ENCODE results near the gene MRPL52.

Gene MRPL52

DNA sequence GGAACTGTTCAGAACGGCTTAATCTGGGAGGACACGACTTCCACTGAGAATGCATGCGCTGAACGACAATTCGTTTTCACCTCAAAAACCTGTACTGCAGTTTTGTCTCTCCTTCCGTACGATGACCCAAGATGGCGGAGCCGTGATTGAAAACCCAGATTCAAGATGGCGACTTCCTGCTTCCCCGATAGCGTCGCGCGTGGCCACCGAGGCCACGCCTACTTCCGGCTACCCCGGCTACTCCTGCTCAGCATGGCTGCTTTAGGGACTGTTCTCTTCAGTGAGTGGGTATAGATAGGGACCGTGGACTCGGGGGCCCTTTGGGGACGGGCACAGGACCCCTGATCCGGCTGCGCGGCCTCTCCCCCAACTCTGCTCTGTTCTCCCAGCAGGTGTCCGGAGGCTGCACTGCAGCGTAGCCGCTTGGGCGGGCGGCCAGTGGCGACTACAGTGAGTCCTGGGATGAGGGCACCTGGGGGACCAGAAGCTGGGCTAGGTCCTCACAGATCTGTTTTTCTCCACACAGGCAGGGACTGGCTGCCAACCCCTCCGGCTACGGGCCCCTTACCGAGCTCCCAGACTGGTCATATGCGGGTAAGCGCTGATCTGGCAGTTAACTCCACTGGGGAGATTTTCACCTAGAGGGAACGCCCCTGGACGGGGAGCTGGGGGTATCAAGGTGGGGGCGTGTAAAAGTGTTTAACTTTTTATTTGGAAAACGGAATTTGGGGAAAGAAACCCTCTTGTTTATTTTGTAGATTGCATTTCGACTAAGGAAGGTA, at the start of gene MRPL52:
Gene MRPL52, plus strand, starts transcription at position 227 of the 782 bp plus-strand sequence. Its CDS starts 26 bp downstream, at position 253.
- TF ChIP-seq, protein P1, sequence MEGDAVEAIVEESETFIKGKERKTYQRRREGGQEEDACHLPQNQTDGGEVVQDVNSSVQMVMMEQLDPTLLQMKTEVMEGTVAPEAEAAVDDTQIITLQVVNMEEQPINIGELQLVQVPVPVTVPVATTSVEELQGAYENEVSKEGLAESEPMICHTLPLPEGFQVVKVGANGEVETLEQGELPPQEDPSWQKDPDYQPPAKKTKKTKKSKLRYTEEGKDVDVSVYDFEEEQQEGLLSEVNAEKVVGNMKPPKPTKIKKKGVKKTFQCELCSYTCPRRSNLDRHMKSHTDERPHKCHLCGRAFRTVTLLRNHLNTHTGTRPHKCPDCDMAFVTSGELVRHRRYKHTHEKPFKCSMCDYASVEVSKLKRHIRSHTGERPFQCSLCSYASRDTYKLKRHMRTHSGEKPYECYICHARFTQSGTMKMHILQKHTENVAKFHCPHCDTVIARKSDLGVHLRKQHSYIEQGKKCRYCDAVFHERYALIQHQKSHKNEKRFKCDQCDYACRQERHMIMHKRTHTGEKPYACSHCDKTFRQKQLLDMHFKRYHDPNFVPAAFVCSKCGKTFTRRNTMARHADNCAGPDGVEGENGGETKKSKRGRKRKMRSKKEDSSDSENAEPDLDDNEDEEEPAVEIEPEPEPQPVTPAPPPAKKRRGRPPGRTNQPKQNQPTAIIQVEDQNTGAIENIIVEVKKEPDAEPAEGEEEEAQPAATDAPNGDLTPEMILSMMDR (IDR thresholded peaks at IDR 0.05) = no peak
- DNase-seq (ENCODE audit: low spot score) = peak; percentile 91
- Histone ChIP-seq H3K27ac (peak within 1 kb of the TSS; percentile 46 to 73), H3K4me3 (peak within 1 kb of the TSS; percentile 78)

- no peak for DNase-seq (ENCODE audit: low spot score)
- Histone ChIP-seq H3K27ac (peak overlapping the region in 1 of 2 donors; percentile 54), H3K4me3 (no peak overlapping the region)
- TF ChIP-seq, protein P1 (IDR thresholded peaks at IDR 0.05) = no peak
Measured at GRCh38 chr14:22780105-22780679, 49.5 kb upstream of the MRPL52 start.

DNA sequence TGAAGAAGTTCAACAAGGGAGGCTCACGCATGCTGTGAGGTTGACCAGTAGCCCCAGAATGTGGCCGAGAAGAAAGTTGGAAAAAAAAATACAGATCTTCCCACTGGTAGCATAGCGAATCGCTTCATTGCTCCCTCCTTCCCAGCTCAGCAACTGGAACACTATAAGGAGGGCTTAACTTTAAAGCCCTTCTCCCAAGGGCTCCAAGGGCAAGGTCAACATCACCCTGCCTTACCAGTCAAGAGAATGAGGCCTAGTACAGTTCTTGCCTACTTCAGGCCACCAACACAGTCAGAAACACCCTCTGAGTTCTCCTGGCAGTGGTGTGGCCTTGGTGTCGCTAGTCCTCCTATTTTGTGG, 48.8 kb upstream of the MRPL52 start:
- Histone ChIP-seq H3K27ac (peak overlapping the region in 1 of 2 donors; percentile 41), H3K4me3 (no peak overlapping the region)
- DNase-seq (ENCODE audit: low spot score) = no peak
- TF ChIP-seq, protein P1 (IDR thresholded peaks at IDR 0.05) = no peak

GRCh38 chr14:22781301-22781991, 48.2 kb upstream of the MRPL52 start:
- DNase-seq (ENCODE audit: low spot score) = no peak

GRCh38 chr14:22786685-22787084, 43.0 kb upstream of the MRPL52 start:
- DNase-seq (ENCODE audit: low spot score) = no peak
- TF ChIP-seq, protein P1 (IDR thresholded peaks at IDR 0.05) = no peak
- H3K4me3 ChIP-seq = no peak overlapping the region

More at GRCh38 chr14:22781301-22781991, 48.2 kb upstream of the MRPL52 start:
- TF ChIP-seq, protein P1 (IDR thresholded peaks at IDR 0.05) = no peak
- H3K4me3 ChIP-seq = no peak overlapping the region
- peak overlapping the region in 1 of 2 donors; percentile 41 for H3K27ac ChIP-seq

GRCh38 chr14:22791301-22791700, 38.4 kb upstream of the MRPL52 start:
- Histone ChIP-seq H3K27ac (peak overlapping the region in 1 of 2 donors; percentile 31), H3K4me3 (no peak overlapping the region)
- DNase-seq (ENCODE audit: low spot score) = no peak
- TF ChIP-seq, protein P1 (IDR thresholded peaks at IDR 0.05) = no peak

More at GRCh38 chr14:22786685-22787084, 43.0 kb upstream of the MRPL52 start:
- H3K27ac ChIP-seq = no peak overlapping the region

All from coronary artery (tissue), 2 donors.